Naive thymus-derived CD4-positive, alpha-beta T cell (primary cell): Measurements from ENCODE around the gene TOPBP1. TPM values are rescaled to one million over a fixed set of nuclear protein-coding genes. Genes with fewer than 3 reads are reported as not detected.

ENCODE experiments used
- ATAC-seq: fragments of 150-1000 bp; cut with Tn5 transposase; 2 replicates; pipeline ENCODE4 v1.10.0; 2021; ENCODE audit warnings: mild to moderate bottlenecking, moderate library complexity
- CTCF ChIA-PET: fragments of 350-600 bp; sonication (Branson Sonifier 250); formaldehyde crosslinking; loops from one replicate; lab custom pipeline; 2021; ENCODE audit warnings: antibody characterized with exemption; lab: Charles Lee
- POLR2A ChIA-PET: fragments of 350-600 bp; sonication (Branson Sonifier 250); formaldehyde crosslinking; loops from one replicate; lab custom pipeline; 2021; ENCODE audit warnings: antibody characterized with exemption, inconsistent platforms; lab: Charles Lee
- DNase-seq, 9 donors: peaks; one replicate each; pipeline versions ENCODE4 v3.0.0 to v3.0.0-alpha.2; 2020 to 2022; ENCODE audit warnings: mixed read lengths in 1 of 9
- H3K27ac ChIP-seq: one replicate; pipeline ENCODE4 v1.7.0; 2013; ENCODE audit warnings: mild to moderate bottlenecking, low read depth, low read length, moderate library complexity
- H3K27me3 ChIP-seq, 2 donors: one replicate each; pipeline ENCODE4 v1.7.0; 2013; ENCODE audit warnings: low read length in 2 of 2, mild to moderate bottlenecking in 2 of 2, moderate library complexity in 2 of 2; ENCODE audit not compliant: control insufficient read depth in 2 of 2, insufficient read depth in 2 of 2
- H3K36me3 ChIP-seq, 3 experiments: 1 replicate in 2 of 3; 2 replicates in 1 of 3; pipeline ENCODE4 v1.7.0; 2013; ENCODE audit warnings: low read length in 3 of 3, mild to moderate bottlenecking in 3 of 3, moderate library complexity in 1 of 3; ENCODE audit not compliant: insufficient read depth in 3 of 3, control insufficient read depth in 2 of 3
- H3K4me1 ChIP-seq, 2 donors: one replicate each; pipeline ENCODE4 v1.7.0; 2013; ENCODE audit warnings: low read length in 2 of 2, mild to moderate bottlenecking in 2 of 2, moderate library complexity in 1 of 2; ENCODE audit not compliant: control insufficient read depth in 2 of 2, insufficient read depth in 2 of 2
- H3K4me3 ChIP-seq: 2 replicates; pipeline ENCODE4 v1.7.0; 2013; ENCODE audit warnings: mild to moderate bottlenecking, low read length
- H3K9me3 ChIP-seq, 3 experiments: 1 replicate in 2 of 3; 2 replicates in 1 of 3; pipeline ENCODE4 v1.7.0; 2013; ENCODE audit warnings: low read length in 3 of 3; ENCODE audit not compliant: control insufficient read depth in 2 of 3
- H3K27ac Mint-ChIP-seq, 9 donors: one replicate each; pipeline ENCODE4 v1.8.0; 2020 to 2022; ENCODE audit warnings: mixed read lengths in 9 of 9, mild to moderate bottlenecking in 8 of 9, moderate library complexity in 5 of 9, inconsistent platforms in 2 of 9
- H3K27me3 Mint-ChIP-seq, 5 donors: one replicate each; pipeline ENCODE4 v1.8.0; 2021 to 2022; ENCODE audit warnings: mixed read lengths in 5 of 5, mild to moderate bottlenecking in 1 of 5
- H3K36me3 Mint-ChIP-seq, 5 donors: one replicate each; pipeline ENCODE4 v1.8.0; 2020 to 2022; ENCODE audit warnings: mixed read lengths in 5 of 5, mild to moderate bottlenecking in 3 of 5, inconsistent platforms in 1 of 5
- H3K4me1 Mint-ChIP-seq, 7 donors: one replicate each; pipeline ENCODE4 v1.8.0; 2020 to 2022; ENCODE audit warnings: mixed read lengths in 7 of 7, mild to moderate bottlenecking in 3 of 7, inconsistent platforms in 1 of 7
- H3K4me3 Mint-ChIP-seq, 10 donors: one replicate each; pipeline ENCODE4 v1.8.0; 2020 to 2022; ENCODE audit warnings: mild to moderate bottlenecking in 10 of 10, mixed read lengths in 10 of 10, moderate library complexity in 6 of 10, inconsistent platforms in 2 of 10
- H3K9me3 Mint-ChIP-seq, 11 donors: one replicate each; pipeline ENCODE4 v1.8.0; 2020 to 2022; ENCODE audit warnings: mixed read lengths in 11 of 11, mild to moderate bottlenecking in 4 of 11, inconsistent platforms in 1 of 11, moderate library complexity in 1 of 11
- intact Hi-C, 2 donors: fragments of 100-400 bp; cut with micrococcal nuclease; formaldehyde crosslinking; loops; one replicate each; pipeline ENCODE4 v1.15.1; 2023
- polyA plus RNA-seq, 2 donors: library from polyadenylated mRNA; unstranded; fragments of 300-500 nt; fragmentation: Illumina TruSeq; gene quantifications; one replicate each; pipeline ENCODE4 v1.2.3, GENCODE V29; 2021
- total RNA-seq, 6 experiments: library from RNA in 5 of 6; stranded (reverse) in 5 of 6; gene quantifications; 1 replicate in 5 of 6; 2 replicates in 1 of 6; pipeline ENCODE4 v1.2.3 and lab custom pipeline; 2021 to 2026

TOPBP1 gene
- total and polyA plus RNA-seq, 7 experiments from 2014 or later, result 5.2 to 73.8 (median 28.7) TPM

DNA sequence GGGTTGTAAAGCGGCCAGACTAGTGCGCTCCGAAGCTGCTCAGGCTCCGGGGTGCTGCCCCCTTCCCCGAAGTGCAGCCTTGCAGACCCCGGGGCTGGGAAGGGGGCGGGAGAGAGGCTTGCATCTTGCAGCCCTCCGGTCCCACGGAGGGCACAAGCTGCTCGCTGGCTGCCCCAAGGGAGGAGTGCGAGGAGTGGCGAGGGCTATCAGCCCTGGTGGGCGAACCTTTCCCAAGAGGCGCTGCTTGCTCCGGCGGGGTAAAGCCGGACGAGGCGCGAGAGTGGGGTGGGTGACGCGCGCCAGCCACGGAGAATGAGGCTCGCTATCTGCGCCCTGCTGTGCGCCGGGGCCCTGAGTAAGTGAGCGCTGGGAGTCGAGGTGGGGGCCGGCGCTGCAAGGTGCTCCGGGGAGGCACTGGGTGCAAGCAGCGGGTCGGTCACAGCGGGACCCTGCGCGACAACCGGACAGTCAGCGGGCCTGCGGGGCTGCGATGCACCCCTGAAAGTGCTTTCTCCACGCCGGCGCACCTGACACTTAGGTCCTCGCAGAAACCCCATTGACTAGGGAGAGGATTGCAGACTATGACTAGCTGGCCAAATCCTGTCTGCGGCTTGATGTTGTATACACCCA lies 12.7 kb upstream of the TOPBP1 start:
- Mint-ChIP-seq H3K9me3 (peaks cover 0 to 8% (median 4%) of the 10 kb centered on the region in 11 donors), H3K27ac (no peak overlapping the region), H3K36me3 (peaks cover 0 to 5% (median 3%) of the 10 kb centered on the region in 5 donors), H3K27me3 (peaks cover 44 to 80% (median 70%) of the 10 kb centered on the region in 5 donors), H3K4me3 (peak overlapping the region in 2 of 10 donors; percentile 29 to 50), H3K4me1 (peaks cover 0 to 7% (median 0%) of the 10 kb centered on the region in 7 donors)
- H3K27me3 ChIP-seq, result peaks cover 0 to 3% of the 10 kb centered on the region in 2 donors
- no peaks in the 10 kb centered on the region for H3K4me1 ChIP-seq
- ChIA-PET CTCF (interaction anchor here (0.6 kb wide), 1 partner anchor 66 kb away, joined by 3 read pairs; no protein-coding TSS in a partner anchor), POLR2A (no interaction called here)
- ATAC-seq (peak; percentile 12), DNase-seq (no peak)
- intact Hi-C loops, result no loop called here
- H3K9me3 ChIP-seq, result no peaks in the 10 kb centered on the region
- no peaks in the 10 kb centered on the region for H3K36me3 ChIP-seq
- no peak overlapping the region for H3K4me3 ChIP-seq
- no peak overlapping the region for H3K27ac ChIP-seq

- peak overlapping the region in 1 of 10 donors; percentile 41 for H3K4me3 Mint-ChIP-seq
- ChIA-PET POLR2A (no interaction called here), CTCF (no interaction called here)
Measured at GRCh38 chr3:133673746-133674145, 12.0 kb upstream of the TOPBP1 start.

DNA sequence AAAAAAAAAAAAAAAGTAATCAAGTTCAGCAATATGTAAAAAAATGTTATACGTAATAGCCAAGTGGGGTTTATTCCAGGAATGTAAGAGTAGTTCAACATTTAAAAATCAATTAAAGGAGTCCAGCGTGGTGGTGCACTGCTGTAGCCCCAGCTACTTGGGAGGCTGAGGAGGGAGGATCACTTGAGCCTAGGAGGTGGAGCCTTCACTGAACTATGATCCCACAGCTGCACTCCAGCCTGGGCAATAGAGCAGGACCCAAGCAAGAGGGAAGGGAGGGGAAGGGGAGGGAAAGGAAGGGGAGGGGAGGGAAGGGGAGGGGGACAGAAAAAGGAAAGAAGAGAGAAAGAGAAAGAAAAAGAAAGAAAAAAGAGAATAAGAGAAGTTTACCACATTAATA lies 10.7 kb upstream of the TOPBP1 start:
- POLR2A ChIA-PET, result no interaction called here
- Mint-ChIP-seq H3K36me3 (peaks cover 0 to 3% (median under 1%) of the 10 kb centered on the region in 5 donors), H3K27ac (no peak overlapping the region), H3K27me3 (peaks cover 31 to 71% (median 61%) of the 10 kb centered on the region in 5 donors), H3K4me3 (no peak overlapping the region), H3K4me1 (peaks cover 0 to 7% (median 0%) of the 10 kb centered on the region in 7 donors), H3K9me3 (peaks cover 0 to 1% (median 0%) of the 10 kb centered on the region in 11 donors)
- CTCF ChIA-PET, result no interaction called here
- intact Hi-C loops, result no loop called here
- no peaks in the 10 kb centered on the region for H3K9me3 ChIP-seq
- ATAC-seq (no peak), DNase-seq (no peak)
- peaks cover 0 to 3% of the 10 kb centered on the region in 2 donors for H3K27me3 ChIP-seq
- no peaks in the 10 kb centered on the region for H3K36me3 ChIP-seq
- H3K4me3 ChIP-seq, result no peak overlapping the region
- H3K27ac ChIP-seq, result no peak overlapping the region
- H3K4me1 ChIP-seq, result no peaks in the 10 kb centered on the region

More at GRCh38 chr3:133673746-133674145, 12.0 kb upstream of the TOPBP1 start:
- no peaks in the 10 kb centered on the region for H3K4me1 ChIP-seq
- H3K36me3 ChIP-seq, result no peaks in the 10 kb centered on the region
- peaks cover 0 to 5% (median 3%) of the 10 kb centered on the region in 5 donors for H3K36me3 Mint-ChIP-seq
- no peak for DNase-seq
- no peaks in the 10 kb centered on the region for H3K9me3 ChIP-seq
- intact Hi-C loops, result no loop called here
- peaks cover 0 to 8% (median 4%) of the 10 kb centered on the region in 11 donors for H3K9me3 Mint-ChIP-seq
- peaks cover 40 to 79% (median 69%) of the 10 kb centered on the region in 5 donors for H3K27me3 Mint-ChIP-seq
- H3K4me1 Mint-ChIP-seq, result peaks cover 0 to 7% (median 0%) of the 10 kb centered on the region in 7 donors
- no peak overlapping the region for H3K27ac ChIP-seq
- peaks cover 0 to 3% of the 10 kb centered on the region in 2 donors for H3K27me3 ChIP-seq
- no peak overlapping the region for H3K27ac Mint-ChIP-seq
- no peak for ATAC-seq
- H3K4me3 ChIP-seq, result no peak overlapping the region

DNA sequence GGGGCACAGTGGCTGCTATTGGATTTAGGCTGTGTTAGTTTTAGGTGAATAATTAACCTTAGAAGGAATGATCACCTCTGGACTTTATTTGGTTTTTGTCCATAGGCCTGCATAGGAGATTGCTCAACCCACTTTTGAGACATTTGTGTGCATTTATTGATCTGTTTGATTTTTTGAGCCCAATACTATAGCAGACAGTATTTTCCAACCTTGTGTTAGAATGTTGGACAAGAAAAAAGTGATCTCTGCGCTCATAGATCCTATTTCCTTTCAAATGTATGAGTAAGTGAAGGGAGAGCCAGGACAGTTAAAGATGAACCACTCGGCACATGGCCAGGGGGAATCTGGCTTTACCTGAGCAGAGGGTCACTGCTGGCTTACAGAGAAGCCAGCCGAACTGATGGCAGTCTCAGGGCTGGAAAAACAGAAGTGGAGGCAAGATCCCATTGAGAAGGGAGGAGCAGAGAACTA lies 8.8 kb upstream of the TOPBP1 start:
- ChIA-PET POLR2A (no interaction called here), CTCF (no interaction called here)
- DNase-seq (no peak), ATAC-seq (no peak)
- Histone ChIP-seq H3K27me3 (peaks cover 0 to 3% of the 10 kb centered on the region in 2 donors), H3K9me3 (no peaks in the 10 kb centered on the region), H3K36me3 (no peaks in the 10 kb centered on the region), H3K27ac (no peak overlapping the region), H3K4me1 (no peaks in the 10 kb centered on the region), H3K4me3 (no peak overlapping the region)
- H3K4me1 Mint-ChIP-seq, result peaks cover 0 to 7% (median 2%) of the 10 kb centered on the region in 7 donors
- intact Hi-C loops, result no loop called here
- peaks cover 0 to 1% (median 0%) of the 10 kb centered on the region in 11 donors for H3K9me3 Mint-ChIP-seq
- no peak overlapping the region for H3K27ac Mint-ChIP-seq
- peaks cover 0 to 4% (median 2%) of the 10 kb centered on the region in 5 donors for H3K36me3 Mint-ChIP-seq
- H3K4me3 Mint-ChIP-seq, result no peak overlapping the region
- H3K27me3 Mint-ChIP-seq, result peaks cover 18 to 54% (median 44%) of the 10 kb centered on the region in 5 donors

DNA sequence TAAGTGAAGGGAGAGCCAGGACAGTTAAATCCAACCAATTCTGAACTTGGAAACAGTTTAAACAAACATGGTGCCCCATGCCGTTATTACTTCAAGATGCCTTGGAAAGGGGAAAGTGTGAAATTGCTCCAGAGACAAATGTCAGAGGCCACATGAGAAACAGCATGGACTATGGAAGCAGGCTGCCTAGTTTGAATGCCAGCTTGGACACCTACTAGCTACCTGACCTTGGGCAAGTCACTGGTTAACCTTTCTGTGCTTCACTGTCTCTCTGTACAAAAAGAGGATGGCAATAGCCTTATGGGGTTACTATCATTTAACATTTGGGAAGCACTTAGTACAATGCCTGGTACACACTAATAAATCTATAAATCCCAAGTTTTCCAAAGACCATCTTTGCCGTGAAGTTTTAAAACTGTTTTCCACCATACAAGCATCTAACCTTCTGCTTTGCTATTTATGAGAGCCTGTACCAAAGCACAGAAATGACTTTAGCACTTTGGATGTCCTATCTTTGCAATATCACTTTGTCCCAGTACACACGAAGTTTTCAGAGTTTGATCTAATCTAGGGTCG lies 8.3 kb upstream of the TOPBP1 start:
- no peak for DNase-seq
- H3K36me3 Mint-ChIP-seq, result peaks cover 0 to 4% (median 2%) of the 10 kb centered on the region in 5 donors
- H3K27me3 Mint-ChIP-seq, result peaks cover 18 to 49% (median 39%) of the 10 kb centered on the region in 5 donors
- H3K27me3 ChIP-seq, result peaks cover 0 to 3% of the 10 kb centered on the region in 2 donors
- ChIA-PET POLR2A (no interaction called here), CTCF (no interaction called here)
- H3K9me3 Mint-ChIP-seq, result peaks cover 0 to 1% (median 0%) of the 10 kb centered on the region in 11 donors
- H3K36me3 ChIP-seq, result no peaks in the 10 kb centered on the region
- H3K4me3 Mint-ChIP-seq, result no peak overlapping the region
- H3K4me1 Mint-ChIP-seq, result peaks cover 0 to 7% (median 2%) of the 10 kb centered on the region in 7 donors
- ATAC-seq, result no peak
- H3K4me3 ChIP-seq, result no peak overlapping the region
- no peaks in the 10 kb centered on the region for H3K4me1 ChIP-seq
- no peak overlapping the region for H3K27ac Mint-ChIP-seq
- H3K9me3 ChIP-seq, result no peaks in the 10 kb centered on the region
- intact Hi-C loops, result loop anchor here in 1 of 2 donors (10.0 kb wide), 1 partner anchor 1255 kb away; the partner anchor contains the start of gene DNAJC13
- H3K27ac ChIP-seq, result no peak overlapping the region

DNA sequence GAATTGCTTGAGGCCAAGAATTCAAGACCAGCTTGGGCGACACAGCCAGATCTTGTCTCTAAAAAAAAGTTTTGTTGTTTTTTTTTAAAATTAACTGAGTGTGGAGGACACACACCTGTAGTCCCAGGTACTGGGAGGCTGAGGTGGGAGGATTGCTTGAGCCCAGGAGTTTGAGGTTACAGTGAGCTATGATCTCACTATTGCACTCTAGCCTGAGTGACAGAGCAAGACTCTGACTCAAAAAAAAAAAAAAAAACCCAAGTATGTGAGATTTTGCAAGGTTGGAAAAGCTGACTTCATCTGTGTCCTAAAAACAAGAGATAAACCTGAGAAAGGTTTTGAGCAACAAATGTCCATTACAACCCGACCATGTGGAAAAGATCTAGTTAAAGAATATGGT lies 5.4 kb upstream of the TOPBP1 start:
- no peak overlapping the region for H3K27ac ChIP-seq
- Mint-ChIP-seq H3K4me3 (no peak overlapping the region), H3K27ac (no peak overlapping the region), H3K4me1 (peaks cover 11 to 19% (median 19%) of the 10 kb centered on the region in 7 donors), H3K36me3 (peaks cover 0 to 4% (median 2%) of the 10 kb centered on the region in 5 donors), H3K9me3 (peaks cover 0 to 1% (median 0%) of the 10 kb centered on the region in 11 donors), H3K27me3 (peaks cover 4 to 20% (median 11%) of the 10 kb centered on the region in 5 donors)
- no peaks in the 10 kb centered on the region for H3K9me3 ChIP-seq
- ChIA-PET POLR2A (no interaction called here), CTCF (interaction anchor here (0.6 kb wide), 2 partner anchors 97 to 151 kb away, joined by 3 read pairs; no protein-coding TSS in a partner anchor)
- no peaks in the 10 kb centered on the region for H3K27me3 ChIP-seq
- H3K36me3 ChIP-seq, result no peaks in the 10 kb centered on the region
- no peak overlapping the region for H3K4me3 ChIP-seq
- no peak for DNase-seq
- H3K4me1 ChIP-seq, result peaks cover 8 to 10% of the 10 kb centered on the region in 2 donors
- intact Hi-C loops, result loop anchor here in 1 of 2 donors (10.0 kb wide), 1 partner anchor 1252 kb away; the partner anchor contains the start of gene DNAJC13
- no peak for ATAC-seq
